Lung (tissue), 12 donors: Measurements from ENCODE around the gene SLC25A13. TPM values are rescaled to one million over a fixed set of nuclear protein-coding genes. Genes with fewer than 3 reads are reported as not detected.
"Not testable (repeated sequence)": the region's sequence is repeated elsewhere in the genome, so short reads cannot be mapped to it uniquely, and the experiment has no call there.

ENCODE experiments used
- ATAC-seq: fragments of 200-7000 bp; cut with Tn5 transposase; one replicate; pipeline ENCODE4 v1.9.1; 2020; ENCODE audit warnings: moderate number of reproducible peaks; ENCODE audit not compliant: insufficient read depth, low FRiP score
- DNase-seq, 3 donors: peaks; one replicate each; pipeline ENCODE4 v3.0.0-alpha.2; 2013 to 2017
- H3K27ac ChIP-seq, 2 donors: one replicate each; pipeline ENCODE4 v1.5.1; 2013; ENCODE audit warnings: mild to moderate bottlenecking in 2 of 2, moderate library complexity in 2 of 2, control low read depth in 1 of 2, inconsistent platforms in 1 of 2, low read depth in 1 of 2, low read length in 1 of 2
- H3K27me3 ChIP-seq, 3 donors: one replicate each; pipeline ENCODE4 v1.5.1; 2013; ENCODE audit warnings: low read length in 2 of 3; ENCODE audit not compliant: control insufficient read depth in 3 of 3, insufficient read depth in 3 of 3
- H3K36me3 ChIP-seq, 4 donors: one replicate each; pipeline ENCODE4 v1.5.1; 2013; ENCODE audit warnings: low read length in 4 of 4, mild to moderate bottlenecking in 1 of 4, moderate library complexity in 1 of 4; ENCODE audit not compliant: control insufficient read depth in 4 of 4, insufficient read depth in 4 of 4
- H3K4me1 ChIP-seq, 5 donors: one replicate each; pipeline ENCODE4 v1.5.1; 2013; ENCODE audit warnings: low read length in 5 of 5, mild to moderate bottlenecking in 2 of 5, moderate library complexity in 1 of 5; ENCODE audit not compliant: control insufficient read depth in 5 of 5, insufficient read depth in 5 of 5
- H3K4me3 ChIP-seq: one replicate; pipeline ENCODE4 v1.5.1; 2013; ENCODE audit warnings: mild to moderate bottlenecking, control low read depth, moderate library complexity
- H3K9ac ChIP-seq, 2 donors: one replicate each; pipeline ENCODE4 v1.5.1; 2013; ENCODE audit warnings: low read length in 2 of 2, control low read depth in 1 of 2; ENCODE audit not compliant: insufficient read depth in 1 of 2
- H3K9me3 ChIP-seq, 4 donors: one replicate each; pipeline ENCODE4 v1.5.1; 2013; ENCODE audit warnings: low read length in 3 of 4, mild to moderate bottlenecking in 1 of 4, moderate library complexity in 1 of 4; ENCODE audit not compliant: control insufficient read depth in 4 of 4, insufficient read depth in 3 of 4
- CTCF ChIP-seq: IDR thresholded peaks from 2 replicates; pipeline ENCODE4 v1.5.1; 2012; ENCODE audit warnings: mild to moderate bottlenecking; ENCODE audit errors: control extremely low read depth, extremely low read depth
- WGBS, 2 donors: extraction: QIAGEN DNeasy Blood & Tissue Kit; methylation state at CpG; one replicate each; pipeline ENCODE4 v1.1.7; 2013; 5-methylcytosine and 5-hydroxymethylcytosine counted together
- polyA plus RNA-seq, 2 donors: library from polyadenylated mRNA; stranded (reverse); fragments of 200-250 nt; gene quantifications; one replicate each; pipeline ENCODE4 v1.2.1, GENCODE V29; 2013
- total RNA-seq, 2 donors: library from RNA; depleted of rRNA in 1 of 2; stranded (reverse); fragments of >200 nt in 1 of 2; gene quantifications; one replicate each; pipeline ENCODE4 v1.2.1, GENCODE V29; 2014 to 2021
- donor health status: control.
- donor health status: control.
- donor health status: Bipolar disorder and iron deficiency.
- donor health status: healthy.
- donor health status: DM: yes; HTN: yes; CAD: no.

The SLC25A13 gene
- total and polyA plus RNA-seq, 4 donors, result 7.8 to 40.8 (median 19.6) TPM

GRCh38 chr7:96299496-96299895, 22.4 kb downstream of the SLC25A13 start:
- Histone ChIP-seq H3K27ac (no peak overlapping the region), H3K36me3 (peaks cover 0 to 3% (median 1%) of the 10 kb centered on the region in 4 donors), H3K9me3 (peaks cover 0 to 2% (median 0%) of the 10 kb centered on the region in 4 donors), H3K4me1 (peaks cover 0 to 16% (median 4%) of the 10 kb centered on the region in 5 donors), H3K4me3 (no peak overlapping the region), H3K9ac (no peak overlapping the region), H3K27me3 (no peaks in the 10 kb centered on the region)
- no peak for ATAC-seq
- TF ChIP-seq CTCF, result no peak
- no peak for DNase-seq
- 89 to 93% methylated on average over 1 of the region's 1 CpG for WGBS, 2 donors

GRCh38 chr7:96297876-96298275, 24.0 kb downstream of the SLC25A13 start:
- ATAC-seq, result no peak
- Histone ChIP-seq H3K27me3 (no peaks in the 10 kb centered on the region), H3K9ac (no peak overlapping the region), H3K4me3 (no peak overlapping the region), H3K9me3 (no peaks in the 10 kb centered on the region), H3K4me1 (peaks cover 0 to 16% (median 0%) of the 10 kb centered on the region in 5 donors), H3K36me3 (peaks cover 0 to 2% (median 0%) of the 10 kb centered on the region in 4 donors), H3K27ac (no peak overlapping the region)
- TF ChIP-seq CTCF, result no peak
- no peak for DNase-seq

- not testable (repeated sequence) for H3K9ac ChIP-seq, ATAC-seq, H3K36me3 ChIP-seq, H3K4me3 ChIP-seq, H3K27ac ChIP-seq, H3K9me3 ChIP-seq, DNase-seq, H3K27me3 ChIP-seq
- peaks cover 0 to 16% (median 0%) of the 10 kb centered on the region in 5 donors for H3K4me1 ChIP-seq
- WGBS, 2 donors, result 94 to 97% methylated on average over 5 of the region's 5 CpGs
Measured at GRCh38 chr7:96297446-96297845, 24.5 kb downstream of the SLC25A13 start.

GRCh38 chr7:96293911-96294310, 28.0 kb downstream of the SLC25A13 start:
- H3K4me1 ChIP-seq, H3K27ac ChIP-seq, H3K36me3 ChIP-seq, H3K9ac ChIP-seq, ATAC-seq, H3K27me3 ChIP-seq, H3K4me3 ChIP-seq, DNase-seq, H3K9me3 ChIP-seq: not testable (repeated sequence)
- WGBS, 2 donors, result 97 to 98% methylated on average over 4 of the region's 4 CpGs

GRCh38 chr7:96287559-96287958, 34.3 kb downstream of the SLC25A13 start:
- Histone ChIP-seq H3K27ac (no peak overlapping the region), H3K4me1 (peaks cover 0 to 9% (median 0%) of the 10 kb centered on the region in 5 donors), H3K27me3 (no peaks in the 10 kb centered on the region), H3K9ac (no peak overlapping the region), H3K36me3 (no peaks in the 10 kb centered on the region), H3K9me3 (no peaks in the 10 kb centered on the region), H3K4me3 (no peak overlapping the region)
- 76 to 83% methylated on average over 4 of the region's 4 CpGs for WGBS, 2 donors
- DNase-seq (no peak), ATAC-seq (no peak)
- TF ChIP-seq CTCF, result no peak
